ENCODE results near the gene PIKFYVE.

GRCh38 chr2:208222351-208222750 lies 43.7 kb upstream of the PIKFYVE start:
- TF ChIP-seq CTCF (conservative IDR thresholded peaks at IDR 0.05; ENCODE audit: low read length) (no peak), EZH2phosphoT487 (IDR thresholded peaks at IDR 0.05; ENCODE audit: borderline replicate concordance, low read depth, low read length) (no peak)

All from OCI-LY7 (cell line).